Coronary artery (tissue), 2 donors: ENCODE measurements around the gene ATG4B.

Experiments used
- DNase-seq: peaks from one replicate; pipeline ENCODE4 v3.0.0-alpha.2; 2017; ENCODE audit warnings: low spot score
- H3K27ac ChIP-seq, 2 donors: fragments of 200-600 bp; sonication (generic); one replicate each; pipeline ENCODE4 v1.5.1; 2016 to 2019
- H3K4me3 ChIP-seq: fragments of 200-600 bp; sonication (generic); 2 replicates; pipeline ENCODE4 v1.5.1; 2016; ENCODE audit warnings: mild to moderate bottlenecking, moderate library complexity
- CTCF ChIP-seq: fragments of 200-600 bp; sonication (generic); IDR thresholded peaks from one replicate; pipeline ENCODE4 v1.5.1; 2019; ENCODE audit warnings: antibody characterized with exemption

Gene ATG4B

GRCh38 chr2:241641631-241642030 is 4.1 kb downstream of the ATG4B start:
- no peak for TF ChIP-seq CTCF
- Histone ChIP-seq H3K27ac (no peak overlapping the region), H3K4me3 (no peak overlapping the region)
- no peak for DNase-seq

GRCh38 chr2:241645056-241645914 is 7.8 kb downstream of the ATG4B start:
- DNase-seq: no peak
- H3K27ac ChIP-seq: no peak overlapping the region
- no peak overlapping the region for H3K4me3 ChIP-seq
- no peak for TF ChIP-seq CTCF

GRCh38 chr2:241645915-241646645 is 8.6 kb downstream of the ATG4B start:
- no peak for TF ChIP-seq CTCF
- Histone ChIP-seq H3K27ac (no peak overlapping the region), H3K4me3 (no peak overlapping the region)
- DNase-seq: no peak

GRCh38 chr2:241648453-241648852 is 11.0 kb downstream of the ATG4B start:
- Histone ChIP-seq H3K27ac (no peak overlapping the region), H3K4me3 (no peak overlapping the region)
- no peak for DNase-seq
- no peak for TF ChIP-seq CTCF

GRCh38 chr2:241649404-241649803 is 11.9 kb downstream of the ATG4B start:
- TF ChIP-seq CTCF: no peak
- DNase-seq: no peak

GRCh38 chr2:241649927-241650326 is 12.4 kb downstream of the ATG4B start:
- Histone ChIP-seq H3K4me3 (no peak overlapping the region), H3K27ac (no peak overlapping the region)
- TF ChIP-seq CTCF: no peak
- no peak for DNase-seq

More at GRCh38 chr2:241649404-241649803, 11.9 kb downstream of the ATG4B start:
- Histone ChIP-seq H3K4me3 (no peak overlapping the region), H3K27ac (no peak overlapping the region)
